ENCODE results near the gene BABAM1. TPM values are rescaled to one million over a fixed set of nuclear protein-coding genes. Genes with fewer than 3 reads are reported as not detected.
A peak's percentile ranks its signal among the peaks of the same experiment; 100 is the strongest.

BABAM1 gene
- total and polyA plus RNA-seq, 9 of the 15 experiments (the other 6 are each of a cell fraction or from before 2014, with no cell fraction given) = 14.7 to 160 (median 113) TPM

- TF ChIP-seq RAD21 (CRISPR knock-in tag; conservative IDR thresholded peaks at IDR 0.05 in 1 of 2, IDR thresholded peaks at IDR 0.05 in 1 of 2) = peak; percentile 86 to 94
- no peak for TF ChIP-seq DACH1 (IDR thresholded peaks at IDR 0.05; ENCODE audit: partially characterized antibody)
- peak; percentile 46 for TF ChIP-seq PRDM10 (IDR thresholded peaks at IDR 0.05; ENCODE audit: partially characterized antibody)
- TF ChIP-seq TCFL5 (CRISPR knock-in tag; conservative IDR thresholded peaks at IDR 0.05) = no peak
- TF ChIP-seq ZFX (CRISPR knock-in tag; IDR thresholded peaks at IDR 0.05) = peak; percentile 40
- TF ChIP-seq RBM25 (IDR thresholded peaks at IDR 0.05; ENCODE audit: low read depth, low read length, severe bottlenecking) = peak; percentile 19
- no peak for TF ChIP-seq CHAMP1 (IDR thresholded peaks at IDR 0.05)
- TF ChIP-seq ZNF263 (CRISPR knock-in tag; IDR thresholded peaks at IDR 0.05; ENCODE audit: borderline replicate concordance) = no peak
- peak; percentile 98 for TF ChIP-seq HNRNPL (IDR thresholded peaks at IDR 0.05; ENCODE audit: low read depth, low read length)
- no peak for TF ChIP-seq CREB1 (IDR thresholded peaks at IDR 0.05)
- 0 out of 2 replicates have a peak, but pooled peaks have one; percentile 44 for TF ChIP-seq CREB1 (CRISPR knock-in tag; IDR thresholded peaks at IDR 0.05)
- TF ChIP-seq CTBP1 (IDR thresholded peaks at IDR 0.05; ENCODE audit: borderline replicate concordance) = peak; percentile 87
- TF ChIP-seq MAZ (CRISPR knock-in tag; conservative IDR thresholded peaks at IDR 0.05 in 1 of 2, IDR thresholded peaks at IDR 0.05 in 1 of 2) = peak; percentile 61 to 86
- peak; percentile 62; the same call in 1 of the 2 replicates for TF ChIP-seq LCOR (CRISPR knock-in tag; IDR thresholded peaks at IDR 0.05)
- 0 out of 4 replicates have a peak, but pooled peaks of 1 of the 2 experiments have one; percentile 74 for TF ChIP-seq SRF (CRISPR knock-in tag; IDR thresholded peaks at IDR 0.05)
- 0 out of 2 replicates have a peak, but pooled peaks have one; percentile 71 for TF ChIP-seq E2F1 (CRISPR knock-in tag; IDR thresholded peaks at IDR 0.05)
- TF ChIP-seq GATAD2A (IDR thresholded peaks at IDR 0.05) = peak; percentile 77
- TF ChIP-seq ETS1 (conservative IDR thresholded peaks at IDR 0.05; ENCODE audit: control insufficient read depth, low read depth, low read length) = 0 out of 2 replicates have a peak, but pooled peaks have one; percentile 19
- TF ChIP-seq ILK (tag; IDR thresholded peaks at IDR 0.05; ENCODE audit: borderline replicate concordance, low read depth) = no peak
Measured at GRCh38 chr19:17282488-17283125, 15.4 kb downstream of the BABAM1 start (continued).

All from K562 (cell line).